ENCODE measurements around the gene ABCA1. TPM values are rescaled to one million over a fixed set of nuclear protein-coding genes. Genes with fewer than 3 reads are reported as not detected.
A peak's percentile ranks its signal among the peaks of the same experiment; 100 is the strongest.

Gene ABCA1
- total RNA-seq, 2 experiments from 2014 or later: 14.1 to 16.9 TPM

- POLR2A ChIA-PET: no interaction called here
- Mint-ChIP-seq H3K9me3 (no peaks in the 10 kb centered on the region), H3K4me3 (no peak overlapping the region), H3K27ac (peak overlapping the region; percentile 12), H3K27me3 (no peaks in the 10 kb centered on the region), H3K4me1 (ENCODE audit: low read depth) (no peaks in the 10 kb centered on the region), H3K36me3 (ENCODE audit: low read depth) (peaks cover 82% of the 10 kb centered on the region)
- H3K4me1 ChIP-seq (ENCODE audit: insufficient read depth, low read length): no peaks in the 10 kb centered on the region
- H3K27ac ChIP-seq (ENCODE audit: low read depth in 1 of 2, low read length in 2 of 2): no peak overlapping the region
- TF ChIP-seq CTCF (IDR thresholded peaks at IDR 0.05): no peak
- CTCF ChIA-PET: interaction anchor here (0.6 kb wide), 1 partner anchor 24 kb away, joined by 3 read pairs; no protein-coding TSS in a partner anchor
- DNase-seq (no peak), ATAC-seq (ENCODE audit: poor library complexity) (no peak)
- no peak overlapping the region for H3K4me3 ChIP-seq (ENCODE audit: low read length)
- H3K36me3 ChIP-seq (ENCODE audit: insufficient read depth, low read length): no peaks in the 10 kb centered on the region
- no peaks in the 10 kb centered on the region for H3K9me3 ChIP-seq (ENCODE audit: control insufficient read depth in 1 of 2, insufficient read depth in 1 of 2, low read length in 2 of 2)
- no peaks in the 10 kb centered on the region for H3K27me3 ChIP-seq (ENCODE audit: control insufficient read depth in 1 of 2, insufficient read depth in 2 of 2, low read length in 2 of 2)
- intact Hi-C loops (cut with DNase I, micrococcal nuclease): no loop called here
Observed at GRCh38 chr9:104882086-104882485, 45.9 kb downstream of the ABCA1 start.

- ChIA-PET CTCF (interaction anchor here (0.8 kb wide), 1 partner anchor 8 kb away, joined by 3 read pairs; no protein-coding TSS in a partner anchor), POLR2A (no interaction called here)
- Histone ChIP-seq H3K9me3 (ENCODE audit: control insufficient read depth in 1 of 2, insufficient read depth in 1 of 2, low read length in 2 of 2) (peaks cover 0 to 4% of the 10 kb centered on the region in 2 experiments), H3K4me1 (ENCODE audit: insufficient read depth, low read length) (no peaks in the 10 kb centered on the region), H3K4me3 (ENCODE audit: low read length) (no peak overlapping the region), H3K27ac (ENCODE audit: low read depth in 1 of 2, low read length in 2 of 2) (no peak overlapping the region), H3K36me3 (ENCODE audit: insufficient read depth, low read length) (no peaks in the 10 kb centered on the region), H3K27me3 (ENCODE audit: control insufficient read depth in 1 of 2, insufficient read depth in 2 of 2, low read length in 2 of 2) (no peaks in the 10 kb centered on the region)
- intact Hi-C loops (cut with DNase I, micrococcal nuclease): no loop called here
- no peak overlapping the region for H3K27ac Mint-ChIP-seq
- H3K4me3 Mint-ChIP-seq: no peak overlapping the region
- no peaks in the 10 kb centered on the region for H3K9me3 Mint-ChIP-seq
- DNase-seq: no peak
- H3K27me3 Mint-ChIP-seq: no peaks in the 10 kb centered on the region
- no peaks in the 10 kb centered on the region for H3K4me1 Mint-ChIP-seq (ENCODE audit: low read depth)
- H3K36me3 Mint-ChIP-seq (ENCODE audit: low read depth): peaks cover 81% of the 10 kb centered on the region
- no peak for TF ChIP-seq CTCF (IDR thresholded peaks at IDR 0.05)
- ATAC-seq (ENCODE audit: poor library complexity): no peak
Observed at GRCh38 chr9:104879555-104880309, 48.2 kb downstream of the ABCA1 start.

GRCh38 chr9:104876587-104876986 is 51.4 kb downstream of the ABCA1 start:
- ChIA-PET POLR2A (no interaction called here), CTCF (no interaction called here)
- Mint-ChIP-seq H3K9me3 (no peaks in the 10 kb centered on the region), H3K4me1 (ENCODE audit: low read depth) (no peaks in the 10 kb centered on the region), H3K27me3 (no peaks in the 10 kb centered on the region), H3K27ac (no peak overlapping the region), H3K4me3 (no peak overlapping the region), H3K36me3 (ENCODE audit: low read depth) (peaks cover 69% of the 10 kb centered on the region)
- no peak for TF ChIP-seq CTCF (IDR thresholded peaks at IDR 0.05)
- no peaks in the 10 kb centered on the region for H3K27me3 ChIP-seq (ENCODE audit: control insufficient read depth in 1 of 2, insufficient read depth in 2 of 2, low read length in 2 of 2)
- DNase-seq (no peak), ATAC-seq (ENCODE audit: poor library complexity) (no peak)
- H3K27ac ChIP-seq (ENCODE audit: low read depth in 1 of 2, low read length in 2 of 2): no peak overlapping the region
- no peaks in the 10 kb centered on the region for H3K36me3 ChIP-seq (ENCODE audit: insufficient read depth, low read length)
- H3K9me3 ChIP-seq (ENCODE audit: control insufficient read depth in 1 of 2, insufficient read depth in 1 of 2, low read length in 2 of 2): peaks cover 0 to 4% of the 10 kb centered on the region in 2 experiments
- intact Hi-C loops (cut with DNase I, micrococcal nuclease): no loop called here
- H3K4me1 ChIP-seq (ENCODE audit: insufficient read depth, low read length): no peaks in the 10 kb centered on the region
- no peak overlapping the region for H3K4me3 ChIP-seq (ENCODE audit: low read length)
